AG04450 (cell line): Measurements from ENCODE around the gene SEPTIN8. TPM values are rescaled to one million over a fixed set of nuclear protein-coding genes. Genes with fewer than 3 reads are reported as not detected.

Experiments used
- CTCF ChIA-PET: fragments of 300-600, 350-600 bp; formaldehyde crosslinking; extraction: SDS; loops from one replicate; lab custom pipeline; 2022; ENCODE audit warnings: antibody characterized with exemption, inconsistent platforms; lab: Charles Lee
- POLR2A ChIA-PET: fragments of 350-600 bp; formaldehyde crosslinking; extraction: SDS; loops from one replicate; lab custom pipeline; 2021; ENCODE audit warnings: antibody characterized with exemption, inconsistent platforms; lab: Yijun Ruan, JAX
- DNase-seq: peaks from one replicate; pipeline ENCODE4 v3.0.0-alpha.2; 2011; ENCODE audit warnings: low read depth, low spot score
- H3K27ac ChIP-seq: one replicate; pipeline ENCODE4 v1.5.1; 2012; ENCODE audit warnings: low read depth, low read length, control low read depth
- H3K27me3 ChIP-seq: one replicate; pipeline ENCODE4 v1.6.0; 2012; ENCODE audit warnings: low read length; ENCODE audit not compliant: control insufficient read depth, insufficient read depth
- H3K4me3 ChIP-seq: 2 replicates; pipeline ENCODE4 v1.5.1; 2011; ENCODE audit warnings: mild to moderate bottlenecking, low read depth, low read length, control low read depth
- H3K9me3 ChIP-seq: 2 replicates; pipeline ENCODE4 v1.5.1; 2012; ENCODE audit warnings: low read length; ENCODE audit not compliant: control insufficient read depth, insufficient read depth
- polyA plus RNA-seq: library from polyadenylated mRNA; depleted of rRNA; stranded (reverse); fragments of >200 nt; gene quantifications from 2 replicates; pipeline ENCODE4 v1.2.3, GENCODE V29; 2011
- TF ChIP-seq, protein P1 (sequence below): IDR thresholded peaks from 2 replicates; pipeline ENCODE4 v1.5.1; 2011; ENCODE audit warnings: low read depth, low read length, control low read depth, inconsistent platforms

Gene SEPTIN8
- polyA plus RNA-seq, 1 experiment: 62.4 TPM

DNA sequence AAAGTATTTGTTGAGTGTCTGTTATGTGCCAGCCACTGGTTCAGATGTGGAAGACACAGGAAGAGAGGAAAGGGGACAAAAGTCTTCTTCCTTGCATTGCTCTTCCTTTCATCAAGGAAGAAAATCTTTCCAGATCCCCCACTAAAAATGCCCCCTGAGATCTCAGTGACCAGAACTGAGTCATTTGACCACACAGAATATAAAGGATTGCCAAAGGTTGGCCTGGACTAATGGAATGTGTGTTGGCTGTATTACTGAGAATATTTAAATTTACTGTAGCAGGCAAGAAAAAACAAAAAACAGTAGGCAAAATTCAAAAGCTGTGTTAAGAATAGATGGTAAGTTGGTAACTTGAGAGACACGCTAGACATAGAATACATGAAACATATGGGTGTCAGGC lies 10.0 kb upstream of the SEPTIN8 start:
- ChIA-PET CTCF (interaction anchor here (0.9 to 1.4 kb wide), 2 partner anchors 20 to 33 kb away, joined by 3 to 4 read pairs; no protein-coding TSS in a partner anchor), POLR2A (interaction anchor here (0.9 kb wide), 1 partner anchor 96 kb away, joined by 7 read pairs; no protein-coding TSS in a partner anchor)
- DNase-seq: no peak
- Histone ChIP-seq H3K9me3 (no peaks in the 10 kb centered on the region), H3K27me3 (peaks cover 3% of the 10 kb centered on the region), H3K4me3 (no peak overlapping the region), H3K27ac (no peak overlapping the region)
- TF ChIP-seq, protein P1, sequence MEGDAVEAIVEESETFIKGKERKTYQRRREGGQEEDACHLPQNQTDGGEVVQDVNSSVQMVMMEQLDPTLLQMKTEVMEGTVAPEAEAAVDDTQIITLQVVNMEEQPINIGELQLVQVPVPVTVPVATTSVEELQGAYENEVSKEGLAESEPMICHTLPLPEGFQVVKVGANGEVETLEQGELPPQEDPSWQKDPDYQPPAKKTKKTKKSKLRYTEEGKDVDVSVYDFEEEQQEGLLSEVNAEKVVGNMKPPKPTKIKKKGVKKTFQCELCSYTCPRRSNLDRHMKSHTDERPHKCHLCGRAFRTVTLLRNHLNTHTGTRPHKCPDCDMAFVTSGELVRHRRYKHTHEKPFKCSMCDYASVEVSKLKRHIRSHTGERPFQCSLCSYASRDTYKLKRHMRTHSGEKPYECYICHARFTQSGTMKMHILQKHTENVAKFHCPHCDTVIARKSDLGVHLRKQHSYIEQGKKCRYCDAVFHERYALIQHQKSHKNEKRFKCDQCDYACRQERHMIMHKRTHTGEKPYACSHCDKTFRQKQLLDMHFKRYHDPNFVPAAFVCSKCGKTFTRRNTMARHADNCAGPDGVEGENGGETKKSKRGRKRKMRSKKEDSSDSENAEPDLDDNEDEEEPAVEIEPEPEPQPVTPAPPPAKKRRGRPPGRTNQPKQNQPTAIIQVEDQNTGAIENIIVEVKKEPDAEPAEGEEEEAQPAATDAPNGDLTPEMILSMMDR: no peak

DNA sequence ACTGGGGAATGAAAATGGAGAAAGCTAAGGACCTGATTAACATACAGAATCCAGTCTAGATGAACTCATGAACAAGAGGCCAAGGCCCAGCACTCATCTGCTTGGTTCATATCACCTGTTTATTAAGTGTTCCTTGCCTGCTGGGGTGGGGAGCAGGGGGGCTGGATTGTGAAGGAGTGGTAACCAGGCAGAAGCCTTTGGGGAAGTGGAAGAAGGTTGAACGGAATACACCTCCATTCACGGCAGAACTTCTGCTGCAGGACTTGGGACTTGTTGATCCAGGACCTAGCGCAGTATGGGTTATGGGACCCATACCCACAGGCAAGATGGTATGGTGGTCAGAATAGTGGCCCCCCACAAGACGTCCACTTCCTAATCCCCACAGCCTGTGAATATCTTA lies 8.8 kb upstream of the SEPTIN8 start:
- Histone ChIP-seq H3K4me3 (no peak overlapping the region), H3K9me3 (no peaks in the 10 kb centered on the region), H3K27ac (no peak overlapping the region), H3K27me3 (no peaks in the 10 kb centered on the region)
- no peak for DNase-seq
- ChIA-PET CTCF (no interaction called here), POLR2A (no interaction called here)
- TF ChIP-seq, protein P1: no peak

DNA sequence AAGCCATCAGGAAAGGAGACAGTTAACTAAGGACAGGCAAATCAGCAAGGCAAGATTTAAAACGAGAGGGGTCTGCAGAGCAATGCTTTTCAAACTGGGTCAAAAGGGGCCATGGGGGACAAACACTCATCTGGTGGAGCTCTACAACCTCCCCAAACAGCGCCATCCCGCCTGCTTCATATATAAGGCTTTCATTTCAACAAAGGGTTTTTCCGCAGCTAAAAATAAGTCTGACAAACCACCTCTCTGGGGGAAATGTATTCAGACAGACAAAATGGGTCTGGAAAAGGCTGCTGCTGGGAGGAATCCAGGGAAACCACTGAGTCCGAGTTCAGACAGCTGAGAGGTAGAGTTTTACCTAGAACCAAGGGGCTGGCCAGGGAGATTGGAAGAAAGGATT lies 8.3 kb upstream of the SEPTIN8 start:
- Histone ChIP-seq H3K9me3 (no peaks in the 10 kb centered on the region), H3K27ac (no peak overlapping the region), H3K4me3 (no peak overlapping the region), H3K27me3 (no peaks in the 10 kb centered on the region)
- POLR2A ChIA-PET: no interaction called here
- DNase-seq: no peak
- TF ChIP-seq, protein P1: no peak
- CTCF ChIA-PET: interaction anchor here (1.1 kb wide), 1 partner anchor 35 kb away, joined by 5 read pairs; no protein-coding TSS in a partner anchor

DNA sequence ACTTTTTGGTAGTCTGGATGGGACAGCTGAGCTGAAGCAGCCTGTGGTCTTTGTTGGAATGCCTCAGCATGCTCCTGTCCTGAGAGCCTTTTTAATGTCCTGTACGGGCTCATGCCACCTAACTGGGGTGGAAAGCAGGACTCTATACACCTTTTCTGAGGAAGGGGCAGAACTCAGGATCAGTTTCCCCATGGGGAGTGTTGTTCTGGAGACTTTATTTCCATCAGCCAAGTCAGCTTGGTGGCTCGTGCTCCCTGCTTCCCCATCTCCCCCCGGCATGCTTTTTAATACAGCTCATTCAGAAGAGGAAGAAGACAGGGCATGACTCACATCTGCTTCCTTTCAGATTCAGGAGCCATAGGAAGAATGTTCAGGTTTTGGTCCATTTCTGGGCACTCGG lies 5.1 kb upstream of the SEPTIN8 start:
- H3K4me3 ChIP-seq: no peak overlapping the region
- TF ChIP-seq, protein P1: no peak
- ChIA-PET CTCF (interaction anchor here (0.5 to 1.5 kb wide), 3 partner anchors 11 to 39 kb away, joined by 3 to 6 read pairs (median 3); no protein-coding TSS in a partner anchor), POLR2A (no interaction called here)
- no peaks in the 10 kb centered on the region for H3K9me3 ChIP-seq
- no peaks in the 10 kb centered on the region for H3K27me3 ChIP-seq
- no peak overlapping the region for H3K27ac ChIP-seq
- no peak for DNase-seq

DNA sequence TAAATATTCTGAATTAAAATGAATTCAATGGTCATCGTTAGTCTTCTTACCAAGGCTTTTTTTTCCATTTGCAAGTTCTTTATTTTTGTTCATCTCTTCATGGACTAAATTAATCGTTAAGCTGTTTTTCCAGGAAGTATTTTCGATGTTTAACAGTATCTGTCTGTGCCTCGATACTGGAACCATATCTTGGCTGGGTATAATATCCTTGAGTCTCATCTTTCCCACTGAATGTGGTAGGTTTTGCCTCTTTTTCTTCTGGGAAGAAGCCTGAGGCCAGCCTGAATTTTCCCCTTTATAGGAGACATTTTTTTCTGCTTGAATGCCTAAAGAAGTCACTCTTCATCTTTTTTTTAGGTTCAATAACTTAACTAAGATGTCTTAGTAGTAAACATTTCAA lies 4.0 kb upstream of the SEPTIN8 start:
- no peak overlapping the region for H3K27ac ChIP-seq
- ChIA-PET POLR2A (no interaction called here), CTCF (interaction anchor here (1.5 kb wide), 1 partner anchor 12 kb away, joined by 3 read pairs; no protein-coding TSS in a partner anchor)
- TF ChIP-seq, protein P1: no peak
- H3K27me3 ChIP-seq: no peaks in the 10 kb centered on the region
- DNase-seq: no peak
- H3K4me3 ChIP-seq: no peak overlapping the region
- H3K9me3 ChIP-seq: no peaks in the 10 kb centered on the region
